Activated effector memory CD4-positive, alpha-beta T cell treated with anti-CD3 and anti-CD28 coated beads, Interleukin-2, amount 50 U/mL, for 16 hours (primary cell): ENCODE results near the gene SLC12A4.
A peak's percentile ranks its signal among the peaks of the same experiment; 100 is the strongest.
"Not testable (repeated sequence)": the region's sequence is repeated elsewhere in the genome, so short reads cannot be mapped to it uniquely, and the experiment has no call there.

Experiments
- DNase-seq: peaks from one replicate; pipeline ENCODE4 v3.0.0-alpha.2; 2020

Gene SLC12A4

DNA sequence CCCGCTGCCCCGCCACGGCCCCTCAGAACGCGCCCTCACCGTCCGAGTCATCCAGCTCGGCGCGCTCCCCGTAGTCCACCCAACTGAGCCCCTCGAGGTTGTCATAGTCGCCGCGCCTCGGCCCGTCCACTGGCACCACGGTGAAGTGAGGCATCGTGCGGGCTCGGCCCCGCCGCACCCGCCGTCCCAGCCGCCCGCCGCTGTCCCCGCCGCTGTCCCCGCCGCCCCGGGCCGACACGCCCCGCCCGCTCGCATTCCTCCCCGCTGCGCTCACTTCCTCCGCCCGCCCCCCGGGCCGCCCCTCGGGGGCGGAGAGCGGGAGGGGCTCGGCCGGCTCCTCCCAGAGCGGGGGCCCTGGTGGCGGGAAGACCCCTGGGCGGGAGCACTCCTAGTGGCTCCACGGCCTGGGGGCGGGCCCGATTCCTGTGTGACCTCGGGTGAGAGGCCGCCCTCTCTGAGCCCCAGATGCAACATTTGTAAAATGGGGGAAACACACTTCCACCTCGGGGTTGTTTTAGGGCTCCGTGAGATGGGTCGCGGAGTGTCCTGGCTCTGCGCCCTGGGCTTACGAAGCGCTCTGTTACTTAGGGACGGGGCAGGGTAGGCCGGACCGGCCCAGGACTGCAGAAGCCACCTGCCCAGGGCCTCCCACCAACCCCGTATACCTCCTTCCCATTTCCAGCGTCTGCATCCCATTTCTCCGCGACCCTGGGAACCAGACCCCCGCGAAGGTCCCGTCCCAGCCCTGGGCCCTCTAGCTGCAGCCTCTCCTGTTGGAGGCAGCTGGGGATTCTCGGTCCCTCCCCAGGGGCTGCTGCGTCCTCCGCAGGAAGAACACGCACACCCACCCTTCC is at the start of gene SLC12A4:
Gene SLC12A4, minus strand, starts transcription at position 238 of the 854 bp plus-strand sequence. Its CDS starts 84 bp downstream, at position 154.
- DNase-seq: peak; percentile 95

DNA sequence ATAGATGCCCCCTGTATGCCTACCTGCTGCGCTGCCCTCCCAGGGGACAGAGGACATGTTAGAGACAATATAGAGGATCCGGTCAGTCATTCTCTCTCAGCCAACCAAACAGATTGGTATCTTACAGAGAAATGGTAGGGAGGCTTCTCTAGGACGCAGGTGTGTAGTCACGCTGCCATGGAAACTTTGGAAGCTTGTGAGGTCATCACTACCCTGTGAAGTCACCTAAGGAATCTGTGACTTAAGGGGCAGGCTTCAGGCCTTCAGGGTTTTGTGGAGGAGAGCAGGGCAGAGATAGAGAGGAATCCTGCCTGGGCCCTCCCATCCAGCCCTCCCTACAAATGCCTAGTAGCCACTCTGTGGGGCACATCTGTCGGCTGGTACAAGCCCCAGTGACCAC is 47.2 kb upstream of the SLC12A4 start, which contains the start of gene DPEP2NB:
Gene DPEP2NB, minus strand, starts transcription at position 231 of the 400 bp plus-strand sequence. Its CDS starts 141 bp downstream, at position 90.
- no peak for DNase-seq

DNA sequence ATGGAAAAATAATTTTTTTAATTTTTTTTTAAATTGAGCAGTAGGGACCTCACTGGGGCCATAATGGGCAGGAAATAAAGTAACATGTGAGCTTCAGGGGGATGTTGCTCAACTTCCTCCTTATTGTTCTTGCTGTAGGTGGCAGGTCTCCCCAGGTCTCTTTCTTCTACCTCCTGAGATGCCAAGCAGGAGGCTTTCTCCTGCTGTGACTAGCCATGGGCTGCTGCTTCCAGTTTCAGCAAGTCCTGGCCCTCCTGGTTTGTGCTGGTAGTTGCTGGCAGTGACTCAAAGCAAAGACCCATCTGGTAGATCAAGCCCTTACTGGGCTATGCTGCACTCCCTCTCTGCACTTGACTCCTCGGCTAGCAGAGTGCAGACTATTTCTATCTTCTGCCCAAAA is 45.0 kb upstream of the SLC12A4 start:
- DNase-seq: no peak

DNA sequence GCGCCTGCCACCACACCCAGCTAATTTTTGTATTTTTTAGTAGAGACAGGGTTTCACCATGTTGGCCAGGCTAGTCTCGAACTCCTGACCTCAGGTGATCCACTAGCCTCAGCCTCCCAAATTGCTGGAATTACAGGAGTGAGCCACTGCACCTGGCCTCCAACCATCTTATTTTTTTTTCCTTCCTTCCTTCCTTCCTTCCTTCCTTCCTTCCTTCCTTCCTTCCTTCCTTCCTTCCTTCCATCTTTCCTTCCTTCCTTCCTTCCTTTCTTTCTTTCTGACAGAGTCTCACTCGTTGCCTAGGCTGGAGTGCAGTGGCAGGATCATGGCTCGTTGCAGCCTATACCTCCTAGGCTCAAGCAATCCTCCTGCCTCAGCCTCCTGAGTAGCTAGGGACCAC is 41.4 kb upstream of the SLC12A4 start:
- DNase-seq: not testable (repeated sequence)

DNA sequence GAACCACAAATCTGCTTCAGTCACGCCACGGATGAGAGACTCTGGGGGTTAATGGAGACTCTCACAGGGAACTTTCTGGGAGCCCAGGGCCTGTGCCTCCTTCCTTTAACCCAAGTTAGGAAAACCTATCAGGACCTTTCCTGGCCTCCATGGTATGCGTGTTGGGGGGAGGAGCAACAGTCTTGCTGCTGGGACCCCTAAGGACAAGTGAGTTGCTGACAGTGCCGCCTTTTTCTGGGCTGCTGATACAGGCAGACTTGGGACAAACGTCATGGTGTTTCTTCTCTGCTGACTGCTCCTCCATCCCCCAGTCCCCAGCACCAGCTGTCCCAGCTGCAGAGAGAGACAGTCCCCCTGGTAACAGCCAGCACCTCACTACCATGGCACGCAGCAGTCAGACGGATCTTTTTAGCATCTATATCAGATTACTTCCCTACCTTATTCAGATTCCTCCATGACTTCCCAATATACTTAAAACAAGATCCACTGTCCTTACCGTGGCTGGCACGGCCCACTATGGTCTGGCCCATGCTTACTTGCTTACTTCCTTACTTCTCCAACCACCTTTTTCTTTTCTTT is 40.8 kb upstream of the SLC12A4 start:
- DNase-seq: no peak

DNA sequence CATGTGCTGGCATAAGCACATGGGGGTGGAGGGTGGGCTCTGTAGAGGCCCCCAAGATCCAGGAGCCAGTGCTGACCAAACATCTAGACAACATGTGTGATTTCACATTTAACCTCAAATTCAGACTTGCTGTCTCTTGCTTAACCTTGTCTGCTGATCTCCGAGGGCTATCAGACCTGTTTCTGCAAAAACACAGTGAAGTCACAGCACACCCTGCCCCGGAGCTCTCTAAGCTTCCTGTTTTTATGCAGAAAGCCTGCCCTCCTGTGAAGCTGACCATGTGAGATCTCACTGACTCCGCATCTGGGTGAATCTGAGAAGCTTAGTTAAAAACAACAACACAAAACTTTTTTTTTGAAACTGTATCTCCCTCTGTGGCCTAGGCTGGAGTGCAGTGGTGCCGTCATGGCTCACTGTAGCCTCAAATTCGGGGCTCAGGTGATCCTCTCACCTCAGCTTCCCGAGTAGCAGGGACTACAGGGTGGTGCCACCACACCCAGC is 37.4 kb upstream of the SLC12A4 start:
- DNase-seq: peak; percentile 69

DNA sequence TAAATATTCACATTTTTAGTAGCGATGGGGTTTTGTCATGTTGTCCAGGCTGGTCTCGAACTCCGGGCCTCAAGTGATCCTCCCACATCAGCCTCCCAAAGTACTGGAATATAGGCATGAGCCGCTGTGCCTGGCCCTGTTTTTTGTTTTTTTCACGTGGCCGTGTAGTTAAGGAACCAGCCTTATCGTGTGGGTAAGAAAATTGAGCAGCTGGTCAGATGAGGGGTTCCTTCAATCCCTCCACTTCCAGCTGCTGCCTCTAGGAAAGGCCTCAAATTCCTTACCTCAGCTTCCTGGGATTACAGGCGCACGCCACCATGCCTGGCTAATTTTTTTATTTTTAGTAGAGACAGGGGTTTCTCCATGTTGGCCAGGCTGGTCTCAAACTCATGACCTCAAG is 36.8 kb upstream of the SLC12A4 start:
- DNase-seq: no peak

DNA sequence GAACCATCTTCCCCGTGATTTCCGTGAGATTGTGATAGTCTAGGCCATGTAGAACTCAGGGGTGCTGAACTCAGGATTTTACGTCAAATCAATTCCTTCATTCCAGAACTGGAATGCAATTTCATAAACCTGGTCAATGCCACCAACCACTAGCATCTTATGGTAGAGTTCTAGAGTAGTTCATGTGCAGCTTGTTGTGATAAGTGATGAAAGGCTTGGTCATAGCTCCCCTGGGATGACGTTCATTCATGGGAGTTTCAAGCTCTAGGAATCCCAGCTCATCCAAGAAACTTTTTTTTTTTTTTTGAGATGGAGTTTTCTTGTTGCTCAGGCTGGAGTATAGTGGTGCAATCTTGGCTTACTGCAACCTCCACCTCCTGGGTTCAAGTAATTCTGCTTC is 34.6 kb upstream of the SLC12A4 start:
- no peak for DNase-seq

DNA sequence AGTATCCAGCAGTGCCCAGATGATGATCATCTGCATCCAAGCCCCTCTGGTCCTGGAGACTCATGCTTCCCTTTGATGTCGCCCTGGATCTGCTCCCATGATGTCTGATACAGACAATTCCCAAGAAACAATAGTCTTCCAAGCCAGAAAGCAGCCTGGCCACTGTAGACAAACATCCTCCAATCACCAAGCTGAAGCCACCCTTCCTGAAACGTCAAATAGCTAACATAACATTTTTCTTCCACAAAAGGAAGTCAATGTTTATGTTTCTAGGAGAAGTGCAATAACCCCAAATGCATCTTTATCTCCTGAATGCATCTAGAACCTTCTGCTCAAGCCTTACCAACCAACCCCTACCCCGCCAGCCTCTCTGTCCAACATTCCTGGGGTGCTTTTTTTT is 32.0 kb upstream of the SLC12A4 start:
- DNase-seq: no peak

DNA sequence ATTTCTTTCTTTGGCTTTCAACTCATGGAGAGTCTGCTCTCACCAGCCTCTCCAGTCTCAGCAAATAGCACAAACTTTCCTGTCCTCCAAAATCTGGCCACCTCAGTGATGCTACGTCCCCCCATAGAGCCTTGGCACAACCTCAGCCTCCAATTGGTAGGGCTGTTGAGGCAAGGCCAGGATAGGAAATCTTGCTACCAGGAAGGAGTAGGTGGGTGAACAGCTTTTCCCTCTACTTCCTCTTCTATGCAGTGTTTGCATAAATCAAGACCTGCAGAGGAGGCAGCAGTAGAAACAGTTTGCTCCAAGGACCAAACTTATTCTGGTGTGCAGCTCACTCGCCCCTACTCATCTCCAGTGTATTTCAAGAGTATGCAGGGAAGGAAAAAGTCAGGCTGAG is 31.5 kb upstream of the SLC12A4 start:
- DNase-seq: no peak

DNA sequence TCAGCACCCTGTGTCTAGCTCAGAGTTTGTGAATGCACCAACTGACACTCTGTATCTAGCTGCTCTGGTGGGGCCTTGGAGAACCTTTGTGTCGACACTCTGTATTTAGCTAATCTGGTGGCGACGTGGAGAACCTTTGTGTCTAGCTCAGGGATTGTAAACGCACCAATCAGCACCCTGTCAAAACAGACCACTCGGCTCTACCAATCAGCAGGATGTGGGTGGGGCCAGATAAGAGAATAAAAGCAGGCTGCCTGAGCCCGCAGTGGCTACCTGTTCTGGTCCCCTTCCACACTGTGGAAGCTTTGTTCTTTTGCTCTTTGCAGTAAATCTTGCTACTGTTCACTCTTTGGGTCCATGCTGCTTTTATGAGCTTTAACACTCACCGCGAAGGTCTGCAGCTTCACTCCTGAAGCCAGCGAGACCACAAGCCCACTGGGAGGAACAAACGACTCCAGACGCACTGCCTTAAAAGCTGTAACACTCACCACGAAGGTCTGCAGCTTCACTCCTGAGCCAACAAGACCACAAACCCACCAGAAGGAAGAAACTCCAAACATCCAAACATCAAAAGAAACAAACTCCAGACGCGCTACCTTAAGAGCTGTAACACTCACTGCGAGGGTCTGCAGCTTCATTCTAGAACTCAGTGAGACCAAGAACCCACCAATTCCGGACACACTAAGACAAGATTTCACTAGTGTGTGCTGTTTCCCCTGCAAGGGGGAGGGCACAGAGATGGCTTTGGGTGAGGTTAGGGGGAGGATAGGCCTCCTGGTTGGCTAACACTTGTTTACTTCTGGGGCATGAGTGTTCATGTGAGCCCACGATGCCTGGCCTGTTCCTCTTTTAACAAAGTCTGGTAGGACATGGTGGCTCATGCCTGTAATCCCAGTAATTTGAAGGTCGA is 30.6 kb upstream of the SLC12A4 start, which contains the start of gene DPEP2:
Gene DPEP2, minus strand, starts transcription at position 706 of the 910 bp plus-strand sequence. CDS start 6,272 bp downstream, outside the sequence.
- peak; percentile 76 for DNase-seq

DNA sequence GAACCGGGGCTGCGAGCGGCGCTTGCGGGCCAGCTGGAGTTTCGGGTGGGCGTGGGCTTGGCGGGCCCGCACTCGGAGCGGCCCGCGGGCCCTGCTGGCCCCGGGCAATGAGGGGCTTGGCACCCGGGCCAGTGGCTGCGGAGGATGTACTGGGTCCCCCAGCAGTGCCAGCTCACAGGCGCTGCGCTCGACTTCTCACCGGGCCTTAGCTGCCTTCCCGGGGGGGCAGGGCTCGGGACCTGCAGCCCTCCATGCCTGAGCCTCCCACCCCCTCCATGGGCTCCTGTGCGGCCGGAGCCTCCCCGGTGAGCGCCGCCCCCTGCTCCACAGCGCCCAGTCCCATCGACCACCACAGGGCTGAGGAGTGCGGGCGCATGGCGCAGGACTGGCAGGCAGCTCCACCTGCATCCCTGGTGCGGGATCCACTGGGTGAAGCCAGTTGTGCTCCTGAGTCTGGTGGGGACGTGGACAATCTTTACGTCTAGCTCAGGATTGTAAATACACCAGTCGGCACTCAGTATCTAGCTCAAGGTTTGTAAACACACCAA is 29.9 kb upstream of the SLC12A4 start:
- DNase-seq: not testable (repeated sequence)

DNA sequence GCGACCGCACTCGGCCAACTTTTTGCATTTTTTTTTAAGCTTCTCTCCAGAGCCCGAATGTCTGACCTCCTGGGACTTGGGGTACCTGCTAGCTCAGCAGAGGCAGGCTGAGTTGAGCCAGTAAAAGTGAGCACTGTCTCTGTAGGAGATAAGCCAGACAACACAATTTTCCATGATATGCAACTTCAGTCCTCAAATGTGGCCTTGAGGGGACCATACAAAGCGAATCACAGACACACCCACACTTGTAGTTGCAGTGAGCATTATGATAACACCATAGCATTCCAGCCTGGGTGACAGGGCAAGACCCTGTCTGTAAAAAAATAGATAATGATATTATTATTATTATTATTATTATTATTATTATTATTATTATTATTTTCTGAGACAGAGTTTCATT is 28.2 kb upstream of the SLC12A4 start:
- DNase-seq: no peak

DNA sequence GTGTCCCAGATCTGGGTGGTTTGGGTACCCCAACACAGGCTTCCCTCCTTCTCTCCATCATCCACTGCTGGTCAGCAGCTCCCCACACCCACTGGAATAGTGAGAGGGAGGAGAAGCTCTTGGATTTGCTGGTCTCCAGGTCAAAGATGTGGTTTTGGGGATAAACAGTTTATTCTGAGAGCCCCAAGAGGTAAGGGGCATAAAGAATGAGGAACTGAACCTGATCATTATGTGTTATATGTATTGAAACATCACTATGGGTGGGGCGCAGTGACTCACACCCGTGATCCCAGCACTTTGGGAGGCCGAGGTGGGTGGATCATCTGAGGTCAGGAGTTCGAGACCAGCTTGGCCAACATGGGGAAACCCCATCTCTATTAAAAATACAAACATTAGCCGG is 27.0 kb upstream of the SLC12A4 start:
- DNase-seq: peak; percentile 69

DNA sequence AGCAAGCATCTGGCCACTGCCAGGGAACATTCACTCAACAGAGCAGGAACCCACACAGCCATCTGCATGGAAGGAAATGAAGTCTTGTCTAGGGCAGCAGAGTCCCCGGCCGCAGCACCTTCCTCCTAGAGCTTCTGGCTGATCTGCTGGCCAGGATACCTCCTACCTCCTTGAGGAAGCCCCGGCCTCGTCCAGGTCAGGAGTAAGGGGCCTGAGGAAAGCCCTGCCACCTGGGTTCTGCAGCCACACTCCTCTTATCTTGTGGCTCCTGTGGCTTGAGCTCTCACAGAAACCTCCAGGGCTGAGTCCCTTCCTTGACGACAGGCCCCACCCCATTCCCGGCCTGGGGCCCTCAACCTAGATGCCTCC is 25.6 kb upstream of the SLC12A4 start:
- not testable (repeated sequence) for DNase-seq

DNA sequence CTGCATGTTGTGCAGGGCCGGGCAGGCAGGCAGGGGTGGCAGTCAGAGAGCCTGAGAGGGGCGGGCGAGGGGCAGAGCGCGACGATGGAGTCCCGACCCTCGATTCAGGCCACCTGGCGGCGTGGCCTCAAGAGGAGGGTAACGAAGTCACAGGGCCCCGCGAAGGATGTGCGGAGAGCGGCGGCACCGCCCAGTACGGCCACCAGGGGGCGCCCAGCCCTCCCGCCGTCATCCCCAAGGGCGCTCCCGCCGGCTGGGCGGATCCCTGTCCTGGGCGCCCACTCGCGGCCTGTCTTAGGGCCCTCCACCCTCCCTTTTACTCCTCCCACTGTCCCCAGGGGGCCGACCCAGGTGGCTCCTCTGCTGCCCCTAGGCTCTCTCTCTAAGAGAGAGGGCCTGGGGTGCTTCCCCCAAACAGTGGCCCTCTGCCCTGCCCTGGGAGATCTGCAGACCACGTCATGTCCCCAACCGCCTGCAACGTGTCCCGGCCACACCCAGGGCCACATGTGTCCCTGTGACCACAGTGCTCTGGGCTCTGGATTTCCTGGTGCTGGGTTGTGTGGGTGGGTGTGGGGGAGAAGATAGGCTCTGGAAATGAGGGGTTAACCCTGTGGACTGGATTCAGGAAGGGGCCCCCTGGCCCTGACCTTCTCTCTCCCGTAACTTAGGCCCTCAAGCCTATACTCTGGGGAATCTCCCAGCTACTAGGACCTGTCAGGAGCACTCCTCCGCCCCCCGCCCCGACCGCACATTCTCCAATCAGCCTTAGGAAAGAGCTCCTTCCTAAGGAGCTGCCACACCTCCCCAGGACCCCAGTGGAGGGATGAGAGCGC is 25.0 kb upstream of the SLC12A4 start:
- peak; percentile 94 for DNase-seq

DNA sequence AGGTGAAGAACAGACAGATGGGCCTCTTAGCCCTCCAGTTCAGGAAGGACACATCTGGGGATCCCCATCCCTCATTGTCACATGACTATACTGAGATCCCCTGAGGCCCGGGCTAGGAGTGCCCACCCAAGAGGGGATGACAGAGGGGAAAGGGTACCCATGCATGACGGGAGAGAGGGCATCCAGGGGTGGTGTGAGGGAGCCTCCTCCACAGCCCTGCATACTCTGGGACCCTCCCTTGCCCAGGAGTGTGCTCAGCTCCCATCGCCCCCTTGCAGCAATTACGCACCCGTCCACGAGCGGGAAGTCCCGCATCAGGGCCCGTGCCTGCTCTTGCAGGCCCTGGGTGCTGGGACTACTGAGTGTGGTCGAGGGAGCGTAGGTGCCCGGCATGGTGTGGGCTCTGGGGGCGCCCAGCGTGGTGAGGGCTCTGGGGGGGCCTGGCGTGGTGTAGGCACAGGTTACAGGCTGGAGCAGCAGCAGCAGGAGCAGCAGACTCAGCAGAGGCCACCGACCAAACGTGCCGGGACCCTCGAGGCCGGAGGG is 24.3 kb upstream of the SLC12A4 start:
- no peak for DNase-seq

DNA sequence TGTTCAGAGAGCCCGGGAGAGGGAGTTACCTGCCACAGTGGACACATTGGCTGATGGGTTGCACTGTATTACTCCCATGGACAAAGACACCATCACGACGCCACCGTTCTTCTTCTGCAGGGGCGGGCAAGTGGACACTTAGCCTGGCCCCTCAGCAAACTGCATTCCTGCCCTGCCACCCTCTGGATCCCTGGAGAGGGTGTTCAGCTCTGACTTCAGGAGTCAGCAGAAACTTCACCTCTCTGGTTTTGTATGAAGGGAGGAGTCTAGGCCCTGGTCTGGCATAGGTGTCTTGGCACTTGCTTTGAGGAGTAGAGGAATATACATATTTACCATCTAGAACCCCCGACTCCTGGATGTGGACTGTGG is 21.6 kb upstream of the SLC12A4 start:
- no peak for DNase-seq

DNA sequence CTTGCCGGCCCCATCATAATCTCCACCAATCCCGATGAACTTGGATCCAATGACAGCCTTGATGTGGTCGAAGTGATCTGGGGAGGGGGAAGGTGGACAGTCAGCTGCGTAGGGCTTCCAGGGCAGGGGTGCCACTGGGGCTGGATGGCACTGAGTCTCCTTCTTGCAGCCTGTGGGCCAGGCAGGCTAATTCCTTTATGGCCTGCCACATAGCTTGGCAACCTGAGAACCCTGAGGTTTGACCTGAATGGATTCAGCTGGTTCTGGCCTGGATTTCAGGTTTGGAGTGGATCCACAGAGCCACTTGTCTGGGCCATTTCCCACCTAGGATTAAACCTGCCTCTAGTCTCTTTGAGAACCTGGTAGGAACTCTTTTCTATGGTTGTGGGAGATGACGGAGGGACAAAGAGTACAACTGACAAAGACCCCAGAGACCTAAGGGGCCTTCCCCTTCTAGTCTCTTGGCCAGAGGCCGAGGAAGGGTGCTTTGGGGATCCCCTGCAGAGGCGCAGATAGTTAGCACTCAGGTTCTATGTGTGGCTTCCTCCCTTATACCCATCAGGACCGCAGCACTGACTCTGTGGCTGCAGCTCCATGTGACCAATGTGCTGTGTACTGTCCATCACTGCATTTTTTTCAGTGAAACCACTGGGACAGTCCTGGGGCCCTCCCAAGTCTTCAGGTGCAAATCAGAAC is 21.0 kb upstream of the SLC12A4 start:
- DNase-seq: no peak

DNA sequence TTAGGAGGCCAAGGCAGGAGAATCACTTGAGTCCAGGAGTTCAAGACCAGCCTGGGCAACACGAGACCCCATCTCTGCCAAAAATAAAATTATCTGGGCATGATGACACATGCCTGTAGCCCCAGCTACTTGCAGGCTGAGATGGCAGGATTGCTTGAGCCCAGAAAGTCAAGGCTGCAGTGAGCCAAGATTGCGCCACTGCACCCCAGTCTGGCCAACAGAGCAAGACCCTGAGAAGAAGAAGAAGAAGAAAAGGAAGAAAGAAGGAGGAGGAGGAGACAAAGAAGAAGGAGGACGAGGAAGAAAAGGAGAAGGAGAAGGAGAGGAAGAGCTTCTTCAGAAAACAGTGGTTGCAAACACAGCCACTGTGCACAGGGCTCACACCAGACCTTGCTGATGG is 20.2 kb upstream of the SLC12A4 start:
- DNase-seq: no peak
